Embryonic facial prominence (tissue), 1 donor: ENCODE data around the gene NUMB.

Experiments used
- DNase-seq: peaks from one replicate; pipeline ENCODE4 v3.0.0-alpha.2; 2016; ENCODE audit errors: extremely low spot score

Gene NUMB

GRCh38 chr14:73261075-73261474, 197.3 kb downstream of the NUMB start:
- no peak for DNase-seq

GRCh38 chr14:73260574-73260973, 197.8 kb downstream of the NUMB start:
- no peak for DNase-seq

- DNase-seq: no peak
Measured at GRCh38 chr14:73259837-73260236, 198.5 kb downstream of the NUMB start.

GRCh38 chr14:73258845-73259611, 199.3 kb downstream of the NUMB start:
- no peak for DNase-seq

- DNase-seq: no peak
Measured at GRCh38 chr14:73258076-73258475, 200.3 kb downstream of the NUMB start.

- DNase-seq: no peak
Measured at GRCh38 chr14:73255693-73256225, 202.6 kb downstream of the NUMB start.

- no peak for DNase-seq
Measured at GRCh38 chr14:73255005-73255400, 203.3 kb downstream of the NUMB start.

- no peak for DNase-seq
Measured at GRCh38 chr14:73254247-73255004, 203.9 kb downstream of the NUMB start.

- DNase-seq: no peak
Measured at GRCh38 chr14:73253721-73254120, 204.6 kb downstream of the NUMB start.

- no peak for DNase-seq
Measured at GRCh38 chr14:73253323-73253610, 205.1 kb downstream of the NUMB start.

GRCh38 chr14:73252491-73253322, 205.6 kb downstream of the NUMB start:
- no peak for DNase-seq

GRCh38 chr14:73251516-73252215, 206.7 kb downstream of the NUMB start:
- no peak for DNase-seq

GRCh38 chr14:73250781-73251500, 207.4 kb downstream of the NUMB start:
- DNase-seq: no peak

- no peak for DNase-seq
Measured at GRCh38 chr14:73250317-73250713, 208.0 kb downstream of the NUMB start.

GRCh38 chr14:73249564-73250316, 208.6 kb downstream of the NUMB start:
- no peak for DNase-seq

- no peak for DNase-seq
Measured at GRCh38 chr14:73249108-73249507, 209.2 kb downstream of the NUMB start.

- no peak for DNase-seq
Measured at GRCh38 chr14:73248108-73248868, 210.1 kb downstream of the NUMB start.

GRCh38 chr14:73246387-73247150, 211.8 kb downstream of the NUMB start:
- DNase-seq: no peak
